ENCODE results near the gene BACH2. TPM values are rescaled to one million over a fixed set of nuclear protein-coding genes. Genes with fewer than 3 reads are reported as not detected.

BACH2 gene
- total RNA-seq, 2 donors from 2014 or later, result 5.2 to 5.7 TPM

GRCh38 chr6:90220273-90220672 lies 76.4 kb downstream of the BACH2 start:
- H3K27ac ChIP-seq, result peak overlapping the region; percentile 91 to 94
- H3K4me3 ChIP-seq, result no peak overlapping the region
- no peak for TF ChIP-seq POLR2A (IDR thresholded peaks at IDR 0.05)
- TF ChIP-seq POLR2AphosphoS5 (IDR thresholded peaks at IDR 0.05), result no peak
- TF ChIP-seq, protein P1, sequence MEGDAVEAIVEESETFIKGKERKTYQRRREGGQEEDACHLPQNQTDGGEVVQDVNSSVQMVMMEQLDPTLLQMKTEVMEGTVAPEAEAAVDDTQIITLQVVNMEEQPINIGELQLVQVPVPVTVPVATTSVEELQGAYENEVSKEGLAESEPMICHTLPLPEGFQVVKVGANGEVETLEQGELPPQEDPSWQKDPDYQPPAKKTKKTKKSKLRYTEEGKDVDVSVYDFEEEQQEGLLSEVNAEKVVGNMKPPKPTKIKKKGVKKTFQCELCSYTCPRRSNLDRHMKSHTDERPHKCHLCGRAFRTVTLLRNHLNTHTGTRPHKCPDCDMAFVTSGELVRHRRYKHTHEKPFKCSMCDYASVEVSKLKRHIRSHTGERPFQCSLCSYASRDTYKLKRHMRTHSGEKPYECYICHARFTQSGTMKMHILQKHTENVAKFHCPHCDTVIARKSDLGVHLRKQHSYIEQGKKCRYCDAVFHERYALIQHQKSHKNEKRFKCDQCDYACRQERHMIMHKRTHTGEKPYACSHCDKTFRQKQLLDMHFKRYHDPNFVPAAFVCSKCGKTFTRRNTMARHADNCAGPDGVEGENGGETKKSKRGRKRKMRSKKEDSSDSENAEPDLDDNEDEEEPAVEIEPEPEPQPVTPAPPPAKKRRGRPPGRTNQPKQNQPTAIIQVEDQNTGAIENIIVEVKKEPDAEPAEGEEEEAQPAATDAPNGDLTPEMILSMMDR (IDR thresholded peaks at IDR 0.05), result no peak
- DNase-seq (ENCODE audit: low spot score), result no peak
- 27% methylated on average over 1 of the region's 1 CpG for WGBS
- H3K36me3 ChIP-seq, result no peaks in the 10 kb centered on the region
- intact Hi-C loops (cut with DNase I), result loop anchor here (5.0 kb wide), 1 partner anchor 147 kb away; no protein-coding TSS in a partner anchor
- H3K27me3 ChIP-seq (replicated peaks; ENCODE audit: insufficient read depth), result no peaks in the 10 kb centered on the region
- H3K4me1 ChIP-seq (replicated peaks), result peaks cover 19% of the 10 kb centered on the region
- H3K9me3 ChIP-seq, result no peaks in the 10 kb centered on the region

GRCh38 chr6:90219209-90219985 lies 77.2 kb downstream of the BACH2 start:
- peak; percentile 39 for DNase-seq (ENCODE audit: low spot score)
- intact Hi-C loops (cut with DNase I), result loop anchor here (5.0 to 10.0 kb wide), 4 partner anchors 78 to 255 kb away; partner anchors contain the start of gene BACH2
- no peaks in the 10 kb centered on the region for H3K9me3 ChIP-seq
- peak overlapping the region in 1 of 2 donors; percentile 23 for H3K4me3 ChIP-seq
- peak overlapping the region; percentile 91 to 94 for H3K27ac ChIP-seq
- peak; percentile 32 for TF ChIP-seq POLR2AphosphoS5 (IDR thresholded peaks at IDR 0.05)
- TF ChIP-seq POLR2A (IDR thresholded peaks at IDR 0.05), result no peak
- TF ChIP-seq, protein P1 (IDR thresholded peaks at IDR 0.05), result no peak
- peaks cover 19% of the 10 kb centered on the region for H3K4me1 ChIP-seq (replicated peaks)
- WGBS, result 23% methylated on average over 14 of the region's 14 CpGs
- H3K36me3 ChIP-seq, result no peaks in the 10 kb centered on the region
- H3K27me3 ChIP-seq (replicated peaks; ENCODE audit: insufficient read depth), result no peaks in the 10 kb centered on the region

GRCh38 chr6:90218959-90219208 lies 77.8 kb downstream of the BACH2 start:
- intact Hi-C loops (cut with DNase I), result loop anchor here (5.0 to 10.0 kb wide), 4 partner anchors 78 to 256 kb away; partner anchors contain the start of gene BACH2
- peaks cover 19% of the 10 kb centered on the region for H3K4me1 ChIP-seq (replicated peaks)
- no peaks in the 10 kb centered on the region for H3K9me3 ChIP-seq
- H3K36me3 ChIP-seq, result no peaks in the 10 kb centered on the region
- 0% methylated on average over 1 of the region's 1 CpG for WGBS
- H3K27ac ChIP-seq, result peak overlapping the region; percentile 91 to 94
- no peak for DNase-seq (ENCODE audit: low spot score)
- peak overlapping the region in 1 of 2 donors; percentile 23 for H3K4me3 ChIP-seq
- no peaks in the 10 kb centered on the region for H3K27me3 ChIP-seq (replicated peaks; ENCODE audit: insufficient read depth)
- TF ChIP-seq POLR2AphosphoS5 (IDR thresholded peaks at IDR 0.05) (no peak), POLR2A (IDR thresholded peaks at IDR 0.05) (no peak)
- TF ChIP-seq, protein P1 (IDR thresholded peaks at IDR 0.05), result no peak

DNA sequence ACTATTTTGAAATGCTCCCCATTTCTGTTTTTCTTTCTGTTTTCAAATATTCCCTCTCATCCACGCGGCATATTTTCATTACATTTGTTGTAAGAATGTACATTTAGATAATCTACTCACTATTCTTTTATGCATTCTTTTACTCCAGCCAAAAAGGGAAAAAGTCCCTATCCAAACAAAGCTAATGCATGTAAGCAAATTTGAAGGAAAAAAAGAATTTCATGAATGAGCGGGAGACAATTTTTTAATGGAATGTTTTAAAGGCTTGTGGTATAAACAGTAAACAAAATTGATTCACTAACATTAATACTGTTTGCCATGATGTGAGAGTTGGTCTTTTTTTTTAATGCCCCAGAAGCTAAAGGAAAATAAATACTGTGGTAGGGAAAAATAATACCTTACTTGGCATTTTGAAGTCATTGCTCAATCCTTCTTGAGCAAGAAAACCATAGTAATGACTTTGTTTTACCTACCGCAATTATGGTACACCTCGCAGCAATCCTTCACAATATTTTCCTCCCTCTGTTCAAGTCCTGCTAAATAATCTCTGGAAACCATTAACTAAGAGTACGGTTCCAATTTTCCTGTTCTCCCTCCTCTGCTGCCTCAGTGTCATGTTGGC lies 79.0 kb downstream of the BACH2 start:
- Histone ChIP-seq H3K27me3 (replicated peaks; ENCODE audit: insufficient read depth) (no peaks in the 10 kb centered on the region), H3K4me3 (peak overlapping the region; percentile 15 to 23), H3K9me3 (no peaks in the 10 kb centered on the region), H3K36me3 (no peaks in the 10 kb centered on the region), H3K27ac (peak overlapping the region; percentile 91 to 94), H3K4me1 (replicated peaks) (peaks cover 19% of the 10 kb centered on the region)
- WGBS, result 32% methylated on average over 6 of the region's 6 CpGs
- no peak for DNase-seq (ENCODE audit: low spot score)
- TF ChIP-seq, protein P1 (IDR thresholded peaks at IDR 0.05), result no peak
- TF ChIP-seq POLR2A (IDR thresholded peaks at IDR 0.05) (no peak), POLR2AphosphoS5 (IDR thresholded peaks at IDR 0.05) (no peak)
- intact Hi-C loops (cut with DNase I), result loop anchor here (5.0 to 10.0 kb wide), 4 partner anchors 80 to 257 kb away; partner anchors contain the start of gene BACH2
